Activated naive CD8-positive, alpha-beta T cell treated with anti-CD3 and anti-CD28 coated beads, Interleukin-2, amount 10 ng/mL, durations not matched to agents 7 days and 5 days (primary cell): ENCODE data around the gene DPP6. TPM values are rescaled to one million over a fixed set of nuclear protein-coding genes. Genes with fewer than 3 reads are reported as not detected.
"Not testable (repeated sequence)": the region's sequence is repeated elsewhere in the genome, so short reads cannot be mapped to it uniquely, and the experiment has no call there.

Source experiments
- ATAC-seq: fragments of 150-1000 bp; cut with Tn5 transposase; one replicate; pipeline ENCODE4 v1.10.0; 2021; ENCODE audit warnings: low read depth, moderate library complexity
- POLR2A ChIA-PET: fragments of 350-600 bp; sonication (Branson Sonifier 250); formaldehyde crosslinking; loops from one replicate; lab custom pipeline; 2021; ENCODE audit warnings: antibody characterized with exemption; lab: Charles Lee
- DNase-seq: peaks from one replicate; pipeline ENCODE4 v3.0.0; 2021
- H3K27ac Mint-ChIP-seq: one replicate; pipeline ENCODE4 v1.8.0; 2022; ENCODE audit warnings: mild to moderate bottlenecking, mixed read lengths
- H3K27me3 Mint-ChIP-seq: one replicate; pipeline ENCODE4 v1.8.0; 2022; ENCODE audit warnings: mild to moderate bottlenecking, moderate library complexity, mixed read lengths
- H3K36me3 Mint-ChIP-seq: one replicate; pipeline ENCODE4 v1.8.0; 2021; ENCODE audit warnings: mild to moderate bottlenecking, mixed read lengths
- H3K4me1 Mint-ChIP-seq: one replicate; pipeline ENCODE4 v1.8.0; 2021; ENCODE audit warnings: mixed read lengths
- H3K4me3 Mint-ChIP-seq: one replicate; pipeline ENCODE4 v1.8.0; 2022; ENCODE audit warnings: mild to moderate bottlenecking, moderate library complexity, mixed read lengths
- H3K9me3 Mint-ChIP-seq: one replicate; pipeline ENCODE4 v1.8.0; 2021; ENCODE audit warnings: mixed read lengths
- total RNA-seq, 2 experiments: library from RNA; stranded (reverse); gene quantifications; one replicate each; pipeline ENCODE4 v1.2.3, GENCODE V29; 2021

The DPP6 gene
- total RNA-seq, 2 experiments from 2014 or later: not detected

GRCh38 chr7:154678001-154678550 is 625.9 kb downstream of the DPP6 start:
- H3K27ac Mint-ChIP-seq, H3K36me3 Mint-ChIP-seq, H3K9me3 Mint-ChIP-seq, H3K4me3 Mint-ChIP-seq, H3K4me1 Mint-ChIP-seq, ATAC-seq, POLR2A ChIA-PET, DNase-seq, H3K27me3 Mint-ChIP-seq: not testable (repeated sequence)

- H3K36me3 Mint-ChIP-seq: no peaks in the 10 kb centered on the region
- no peak overlapping the region for H3K4me3 Mint-ChIP-seq
Observed at GRCh38 chr7:154679379-154680053, 627.3 kb downstream of the DPP6 start.

DNA sequence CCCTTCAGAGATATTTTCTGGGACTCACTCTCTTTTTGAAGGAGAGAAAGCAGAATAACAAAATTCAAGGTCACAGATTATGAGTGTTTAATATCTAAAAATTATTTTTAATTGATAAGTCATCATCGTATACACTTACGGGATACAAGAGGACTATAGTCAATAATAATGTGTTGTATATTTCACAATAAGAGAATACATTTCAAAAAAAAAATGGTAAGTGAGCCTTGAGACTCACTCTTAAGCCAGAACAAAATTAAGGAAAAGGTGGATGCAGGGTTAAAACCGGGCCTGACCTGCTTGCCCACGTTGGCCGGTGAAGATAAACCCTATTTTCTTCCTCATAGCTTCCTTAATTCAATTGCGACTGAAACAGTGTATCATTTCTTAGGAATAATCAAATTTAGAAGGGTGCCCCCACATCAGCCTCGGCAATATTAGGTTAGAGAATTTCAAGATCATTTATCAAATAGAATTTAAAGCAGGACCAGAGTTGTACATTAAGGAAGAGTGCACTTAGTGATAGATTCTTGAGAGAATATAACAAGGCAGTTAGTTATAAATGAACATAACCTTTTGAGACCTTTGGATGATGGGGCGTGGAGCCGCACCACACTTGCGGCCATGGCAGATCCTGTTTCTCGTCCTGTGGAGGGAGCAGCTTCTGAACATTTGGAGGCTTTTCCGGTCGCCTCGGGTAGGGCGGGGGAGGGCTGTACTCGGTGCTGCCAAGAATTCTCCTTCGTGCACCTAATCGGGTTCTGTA is 628.9 kb downstream of the DPP6 start:
- ATAC-seq: no peak
- no peaks in the 10 kb centered on the region for H3K27me3 Mint-ChIP-seq
- H3K4me1 Mint-ChIP-seq: no peaks in the 10 kb centered on the region
- no peak overlapping the region for H3K4me3 Mint-ChIP-seq
- no peak overlapping the region for H3K27ac Mint-ChIP-seq
- no peaks in the 10 kb centered on the region for H3K9me3 Mint-ChIP-seq
- DNase-seq: no peak
- H3K36me3 Mint-ChIP-seq: no peaks in the 10 kb centered on the region
- POLR2A ChIA-PET: no interaction called here

More at GRCh38 chr7:154679379-154680053, 627.3 kb downstream of the DPP6 start:
- no peak overlapping the region for H3K27ac Mint-ChIP-seq
- no peaks in the 10 kb centered on the region for H3K4me1 Mint-ChIP-seq
- no peaks in the 10 kb centered on the region for H3K9me3 Mint-ChIP-seq
- DNase-seq (no peak), ATAC-seq (no peak)
- no peaks in the 10 kb centered on the region for H3K27me3 Mint-ChIP-seq
- POLR2A ChIA-PET: no interaction called here

DNA sequence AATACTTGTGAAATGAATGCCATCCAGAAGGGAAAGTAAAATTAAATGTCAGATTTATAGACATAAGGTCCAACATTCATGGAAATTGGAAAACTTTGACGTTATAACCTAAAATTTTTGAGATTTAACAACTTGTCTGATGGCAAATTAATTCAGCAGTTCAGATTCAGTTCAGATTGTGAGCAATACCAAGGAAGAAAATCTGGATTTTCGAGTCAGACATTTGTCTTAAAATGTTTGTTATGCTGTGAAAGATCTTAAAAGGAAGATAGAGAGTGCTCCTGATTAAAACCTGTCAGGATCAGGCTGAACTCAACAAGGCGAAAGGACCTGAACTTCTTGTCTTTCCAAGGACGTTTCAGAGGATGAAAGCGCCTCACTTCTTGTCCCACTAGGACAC is 629.8 kb downstream of the DPP6 start:
- no peak for ATAC-seq
- POLR2A ChIA-PET: no interaction called here
- Mint-ChIP-seq H3K27me3 (no peaks in the 10 kb centered on the region), H3K9me3 (no peaks in the 10 kb centered on the region), H3K4me1 (no peaks in the 10 kb centered on the region), H3K36me3 (no peaks in the 10 kb centered on the region), H3K27ac (no peak overlapping the region), H3K4me3 (no peak overlapping the region)
- no peak for DNase-seq

DNA sequence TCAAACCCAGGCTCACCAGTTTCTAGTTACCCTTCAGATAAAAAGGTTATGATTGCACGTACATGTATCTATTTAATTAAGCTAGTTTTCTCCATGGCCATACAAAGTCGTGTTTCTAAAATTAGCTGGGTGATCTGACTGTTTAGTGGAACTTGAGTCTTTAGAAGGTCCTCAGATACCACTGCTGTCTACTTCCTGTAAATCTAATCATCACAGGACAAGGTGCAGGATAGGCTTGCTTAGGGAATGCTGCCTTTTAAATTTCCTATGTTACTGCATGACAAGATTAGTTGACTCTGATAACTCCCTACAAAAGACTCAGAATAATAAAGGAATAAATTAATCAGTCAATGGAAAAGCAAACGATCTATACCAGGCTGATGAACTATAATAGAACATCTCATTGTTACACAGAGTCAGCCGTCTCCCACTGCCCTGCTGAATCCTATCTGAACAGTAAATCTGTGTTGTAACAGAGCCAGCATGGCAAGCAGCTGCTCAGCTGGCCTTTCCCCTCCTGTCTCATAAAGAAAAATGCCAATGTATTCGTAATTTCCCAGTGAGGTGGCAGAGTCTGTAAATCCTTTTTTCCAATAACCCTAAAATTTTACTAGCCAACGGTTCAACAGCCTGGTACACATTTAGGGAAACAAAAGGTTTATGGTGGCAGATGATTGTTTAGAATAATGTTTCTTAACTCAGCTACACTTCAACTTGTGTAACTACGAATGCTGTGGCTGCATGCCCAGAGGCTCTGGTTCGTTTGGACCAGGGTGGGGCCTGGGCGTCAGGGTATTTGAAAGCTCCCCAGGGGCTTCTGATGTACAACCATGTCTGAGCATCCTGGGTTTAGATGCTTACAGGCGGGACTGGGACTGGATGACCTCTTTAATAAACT is 632.7 kb downstream of the DPP6 start:
- DNase-seq: no peak
- ATAC-seq: no peak
- Mint-ChIP-seq H3K27ac (no peak overlapping the region), H3K36me3 (no peaks in the 10 kb centered on the region), H3K4me3 (no peak overlapping the region), H3K9me3 (no peaks in the 10 kb centered on the region), H3K4me1 (no peaks in the 10 kb centered on the region), H3K27me3 (no peaks in the 10 kb centered on the region)
- POLR2A ChIA-PET: no interaction called here

- POLR2A ChIA-PET: no interaction called here
- Mint-ChIP-seq H3K36me3 (no peaks in the 10 kb centered on the region), H3K27me3 (no peaks in the 10 kb centered on the region), H3K9me3 (no peaks in the 10 kb centered on the region), H3K4me1 (no peaks in the 10 kb centered on the region), H3K27ac (no peak overlapping the region), H3K4me3 (no peak overlapping the region)
- DNase-seq (no peak), ATAC-seq (no peak)
Observed at GRCh38 chr7:154685564-154685901, 633.3 kb downstream of the DPP6 start.

- Mint-ChIP-seq H3K4me3 (no peak overlapping the region), H3K4me1 (no peaks in the 10 kb centered on the region), H3K36me3 (no peaks in the 10 kb centered on the region), H3K9me3 (no peaks in the 10 kb centered on the region), H3K27ac (no peak overlapping the region), H3K27me3 (no peaks in the 10 kb centered on the region)
- ATAC-seq (no peak), DNase-seq (no peak)
- POLR2A ChIA-PET: no interaction called here
Observed at GRCh38 chr7:154686305-154686704, 634.1 kb downstream of the DPP6 start.

GRCh38 chr7:154688952-154689351 is 636.8 kb downstream of the DPP6 start:
- POLR2A ChIA-PET: no interaction called here
- Mint-ChIP-seq H3K4me3 (no peak overlapping the region), H3K36me3 (no peaks in the 10 kb centered on the region), H3K27ac (no peak overlapping the region), H3K9me3 (no peaks in the 10 kb centered on the region), H3K4me1 (no peaks in the 10 kb centered on the region), H3K27me3 (no peaks in the 10 kb centered on the region)
- no peak for DNase-seq
- ATAC-seq: no peak

GRCh38 chr7:154690411-154690810 is 638.2 kb downstream of the DPP6 start:
- H3K9me3 Mint-ChIP-seq: no peaks in the 10 kb centered on the region
- H3K4me3 Mint-ChIP-seq: no peak overlapping the region
- ATAC-seq: no peak

GRCh38 chr7:154693661-154694060 is 641.5 kb downstream of the DPP6 start:
- no peaks in the 10 kb centered on the region for H3K9me3 Mint-ChIP-seq
- H3K4me1 Mint-ChIP-seq: no peaks in the 10 kb centered on the region
- no peak overlapping the region for H3K4me3 Mint-ChIP-seq
- no peaks in the 10 kb centered on the region for H3K36me3 Mint-ChIP-seq
- DNase-seq (no peak), ATAC-seq (no peak)
- POLR2A ChIA-PET: no interaction called here
- no peak overlapping the region for H3K27ac Mint-ChIP-seq
- H3K27me3 Mint-ChIP-seq: no peaks in the 10 kb centered on the region

More at GRCh38 chr7:154690411-154690810, 638.2 kb downstream of the DPP6 start:
- H3K27me3 Mint-ChIP-seq: no peaks in the 10 kb centered on the region
- DNase-seq: no peak
- no peaks in the 10 kb centered on the region for H3K4me1 Mint-ChIP-seq
- no peak overlapping the region for H3K27ac Mint-ChIP-seq
- POLR2A ChIA-PET: no interaction called here
- no peaks in the 10 kb centered on the region for H3K36me3 Mint-ChIP-seq

DNA sequence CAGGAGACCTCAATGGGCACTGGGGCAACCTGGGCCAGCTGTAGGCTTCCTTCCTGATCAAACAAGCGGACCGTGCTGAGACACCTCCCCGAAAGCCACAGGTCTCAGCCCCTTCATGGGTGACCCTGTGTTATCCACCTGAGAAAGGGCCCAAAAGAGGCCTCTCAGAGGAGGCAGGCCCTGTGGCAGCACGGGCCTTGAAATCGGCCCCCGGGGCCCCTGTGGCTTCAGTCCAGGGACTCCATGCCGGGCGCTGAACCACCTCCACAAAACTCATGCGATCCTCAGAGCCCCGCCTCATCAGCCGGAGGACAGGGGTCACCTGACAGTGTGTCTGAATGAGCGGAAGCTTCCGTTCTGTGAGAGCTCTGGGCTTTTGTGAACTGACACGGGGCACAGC is 643.6 kb downstream of the DPP6 start:
- no peaks in the 10 kb centered on the region for H3K27me3 Mint-ChIP-seq
- no peak for ATAC-seq
- no peak for DNase-seq
- H3K27ac Mint-ChIP-seq: no peak overlapping the region
- H3K4me1 Mint-ChIP-seq: no peaks in the 10 kb centered on the region
- H3K4me3 Mint-ChIP-seq: no peak overlapping the region
- no peaks in the 10 kb centered on the region for H3K36me3 Mint-ChIP-seq
- POLR2A ChIA-PET: no interaction called here
- no peaks in the 10 kb centered on the region for H3K9me3 Mint-ChIP-seq

GRCh38 chr7:154696556-154696955 is 644.4 kb downstream of the DPP6 start:
- H3K27me3 Mint-ChIP-seq: no peaks in the 10 kb centered on the region
- no peak for DNase-seq
- POLR2A ChIA-PET: no interaction called here
- H3K4me3 Mint-ChIP-seq: no peak overlapping the region
- H3K36me3 Mint-ChIP-seq: no peaks in the 10 kb centered on the region
- H3K9me3 Mint-ChIP-seq: no peaks in the 10 kb centered on the region
- no peaks in the 10 kb centered on the region for H3K4me1 Mint-ChIP-seq
- no peak overlapping the region for H3K27ac Mint-ChIP-seq
- no peak for ATAC-seq

GRCh38 chr7:154698726-154699291 is 646.6 kb downstream of the DPP6 start:
- DNase-seq (no peak), ATAC-seq (no peak)
- Mint-ChIP-seq H3K4me3 (no peak overlapping the region), H3K4me1 (no peaks in the 10 kb centered on the region), H3K27ac (no peak overlapping the region), H3K9me3 (peaks cover 2% of the 10 kb centered on the region), H3K36me3 (no peaks in the 10 kb centered on the region), H3K27me3 (no peaks in the 10 kb centered on the region)
- POLR2A ChIA-PET: no interaction called here
